ENCODE data around the gene FN3K.
"Not testable (repeated sequence)": the region's sequence is repeated elsewhere in the genome, so short reads cannot be mapped to it uniquely, and the experiment has no call there.

Gene FN3K

DNA sequence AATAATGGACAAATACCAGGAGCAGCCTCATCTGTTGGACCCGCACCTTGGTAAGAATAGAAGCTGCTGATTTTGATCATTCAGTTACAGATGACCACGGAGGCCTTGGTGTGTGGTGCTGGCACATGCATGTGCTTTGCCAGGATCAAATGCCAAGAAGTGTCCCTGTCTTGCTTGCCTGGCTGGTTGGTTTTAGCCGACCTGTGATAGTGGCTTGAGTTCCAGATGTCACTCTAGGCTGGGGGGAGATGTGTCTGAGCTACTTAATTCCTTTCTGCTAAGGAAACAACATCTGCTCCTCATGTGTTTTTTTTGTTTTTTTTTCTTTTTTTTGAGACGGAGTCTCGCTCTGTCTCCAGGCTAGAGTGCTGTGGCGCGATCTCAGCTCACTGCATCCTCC lies 20.8 kb downstream of the FN3K start:
- DNase-seq (ENCODE audit: low read depth), result no peak
- no peak overlapping the region for H3K4me3 ChIP-seq (ENCODE audit: low read depth, low read length)

DNA sequence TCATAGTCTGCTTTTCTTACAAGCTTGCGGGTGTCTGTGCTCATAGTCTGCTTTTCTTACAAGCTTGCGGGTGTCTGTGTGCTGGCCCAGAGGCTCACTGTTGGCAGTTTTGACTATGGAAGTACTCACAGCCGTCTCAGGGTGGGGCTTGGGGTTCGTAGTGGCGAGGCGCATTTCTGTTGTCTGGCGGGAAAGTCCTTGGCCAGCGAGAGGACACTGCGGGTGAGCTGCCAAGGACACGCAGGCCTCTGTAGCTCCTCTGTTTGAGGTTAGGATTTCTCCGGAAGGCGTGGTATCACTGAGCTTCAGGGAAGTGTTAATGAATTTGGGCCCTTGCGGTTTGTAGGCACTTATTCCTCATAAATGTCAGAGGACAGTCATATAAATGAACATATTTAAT lies 30.0 kb downstream of the FN3K start:
- no peak overlapping the region for H3K4me3 ChIP-seq (ENCODE audit: low read depth, low read length)
- no peak for DNase-seq (ENCODE audit: low read depth)

DNA sequence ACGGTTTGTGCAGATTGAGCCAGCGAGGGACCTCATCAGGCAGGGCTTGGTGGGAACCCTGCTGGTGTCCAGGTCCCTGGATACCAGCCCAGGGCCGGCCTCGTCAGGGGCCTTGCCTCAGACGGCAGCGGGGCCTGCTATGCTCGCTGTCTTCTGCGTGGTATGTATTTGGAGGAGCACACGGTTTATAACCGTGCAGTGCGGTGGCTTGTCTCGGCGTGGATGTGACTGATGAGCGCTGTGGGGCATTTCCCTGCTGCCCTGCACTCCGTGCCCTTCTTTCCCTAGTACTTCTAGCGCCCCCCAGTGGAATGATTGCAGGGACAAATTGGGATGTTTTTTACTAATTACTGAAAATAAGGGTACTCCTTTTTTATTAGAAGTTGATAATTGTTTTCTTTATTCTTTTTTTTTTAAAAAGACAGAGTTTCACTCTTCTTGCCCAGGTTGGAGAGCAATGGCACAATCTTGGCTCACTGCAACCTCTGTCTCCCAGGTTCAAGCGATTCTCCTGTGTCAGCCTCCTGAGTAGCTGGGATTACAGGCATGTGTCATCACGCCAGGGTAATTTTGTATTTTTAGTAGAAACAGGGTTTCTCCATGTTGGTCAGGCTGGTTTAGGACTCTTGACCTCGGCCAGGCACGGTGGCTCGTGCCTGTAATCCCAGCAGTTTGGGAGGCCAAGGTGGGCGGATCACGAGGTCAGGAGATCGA lies 31.8 kb downstream of the FN3K start:
- no peak overlapping the region for H3K4me3 ChIP-seq (ENCODE audit: low read depth, low read length)
- no peak for DNase-seq (ENCODE audit: low read depth)

- no peak overlapping the region for H3K4me3 ChIP-seq (ENCODE audit: low read depth, low read length)
- DNase-seq (ENCODE audit: low read depth), result no peak
Observed at GRCh38 chr17:82769041-82769440, 33.6 kb downstream of the FN3K start.

DNA sequence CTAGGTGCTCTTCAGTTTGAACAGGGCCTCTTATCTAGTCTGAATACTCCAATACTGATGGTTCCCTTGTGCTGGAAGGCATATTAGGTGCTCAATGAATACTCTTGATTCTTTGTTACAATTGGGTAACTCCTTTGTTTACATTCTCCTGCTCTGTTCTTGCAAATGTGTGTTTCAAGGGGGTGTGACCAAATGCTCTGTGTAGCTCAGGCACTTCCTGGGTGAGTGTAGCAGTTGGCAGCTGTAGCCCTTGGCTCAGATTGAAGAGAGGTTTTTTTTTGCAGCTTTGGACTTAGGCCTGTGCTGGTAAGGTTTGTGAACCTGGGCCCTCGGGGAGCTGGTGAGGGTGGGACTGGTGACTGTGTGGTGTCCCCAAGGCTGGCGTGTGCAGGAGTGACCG lies 36.6 kb downstream of the FN3K start:
- H3K4me3 ChIP-seq (ENCODE audit: low read depth, low read length), result no peak overlapping the region
- no peak for DNase-seq (ENCODE audit: low read depth)

DNA sequence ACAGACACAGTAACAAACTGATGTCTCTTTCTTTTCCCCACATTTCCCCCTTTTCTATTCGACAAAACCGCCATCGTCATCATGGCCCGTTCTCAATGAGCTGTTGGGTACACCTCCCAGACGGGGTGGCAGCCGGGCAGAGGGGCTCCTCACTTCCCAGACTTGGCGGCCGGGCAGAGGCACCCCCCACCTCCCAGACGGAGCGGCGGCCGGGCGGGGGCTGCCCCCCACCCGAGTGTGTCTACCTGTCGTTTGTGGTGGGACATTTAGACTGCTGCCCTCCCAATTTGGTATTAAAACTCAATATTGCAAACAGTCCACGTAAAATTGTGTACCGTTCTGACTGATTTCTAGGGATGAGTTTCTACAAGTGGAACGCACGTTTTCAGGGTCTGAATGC lies 39.0 kb downstream of the FN3K start:
- not testable (repeated sequence) for DNase-seq (ENCODE audit: low read depth); H3K4me3 ChIP-seq (ENCODE audit: low read depth, low read length)

DNA sequence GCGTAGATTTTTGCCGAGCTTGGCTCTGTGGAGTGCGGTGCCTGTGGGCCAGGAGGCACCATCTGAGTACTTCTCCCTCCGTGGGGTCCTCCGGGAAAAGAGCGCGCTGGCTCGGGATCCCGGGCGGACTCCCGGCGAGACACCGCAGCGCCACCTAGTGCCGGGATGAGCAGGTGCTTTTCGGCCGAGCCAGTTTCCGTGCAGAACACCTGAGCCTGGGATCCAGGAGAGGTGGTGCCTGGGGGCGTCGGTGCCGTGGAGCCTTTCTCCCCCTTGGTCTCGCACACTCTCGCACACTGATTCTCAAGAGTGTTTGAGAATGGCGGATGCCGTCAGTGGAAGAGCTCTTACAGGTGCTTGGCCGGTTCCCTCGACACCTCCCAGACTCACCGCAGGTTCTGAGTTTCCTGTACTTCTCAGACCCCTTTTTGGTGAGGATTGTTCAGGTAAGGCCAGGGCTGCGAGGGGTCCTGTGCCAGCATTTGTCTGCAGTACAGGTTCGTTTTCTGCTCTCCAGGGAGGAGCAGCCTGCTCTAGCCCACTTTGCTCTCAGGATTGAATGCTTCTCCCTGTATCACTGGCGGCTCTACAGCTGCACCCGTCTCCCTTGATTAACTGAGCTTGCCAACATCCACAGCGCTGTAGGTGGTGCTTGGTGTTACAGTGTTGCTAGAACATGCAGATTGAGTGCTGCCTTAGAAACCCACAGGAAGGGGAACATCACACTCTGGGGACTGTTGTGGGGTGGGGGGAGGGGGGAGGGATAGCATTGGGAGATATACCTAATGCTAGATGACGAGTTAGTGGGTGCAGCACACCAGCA lies 39.8 kb downstream of the FN3K start:
- no peak overlapping the region for H3K4me3 ChIP-seq (ENCODE audit: low read depth, low read length)

GRCh38 chr17:82776454-82776853 lies 41.0 kb downstream of the FN3K start:
- no peak overlapping the region for H3K4me3 ChIP-seq (ENCODE audit: low read depth, low read length)
- DNase-seq (ENCODE audit: low read depth), result no peak

More for the DNA sequence above, 39.8 kb downstream of the FN3K start:
- no peak for DNase-seq (ENCODE audit: low read depth)

DNA sequence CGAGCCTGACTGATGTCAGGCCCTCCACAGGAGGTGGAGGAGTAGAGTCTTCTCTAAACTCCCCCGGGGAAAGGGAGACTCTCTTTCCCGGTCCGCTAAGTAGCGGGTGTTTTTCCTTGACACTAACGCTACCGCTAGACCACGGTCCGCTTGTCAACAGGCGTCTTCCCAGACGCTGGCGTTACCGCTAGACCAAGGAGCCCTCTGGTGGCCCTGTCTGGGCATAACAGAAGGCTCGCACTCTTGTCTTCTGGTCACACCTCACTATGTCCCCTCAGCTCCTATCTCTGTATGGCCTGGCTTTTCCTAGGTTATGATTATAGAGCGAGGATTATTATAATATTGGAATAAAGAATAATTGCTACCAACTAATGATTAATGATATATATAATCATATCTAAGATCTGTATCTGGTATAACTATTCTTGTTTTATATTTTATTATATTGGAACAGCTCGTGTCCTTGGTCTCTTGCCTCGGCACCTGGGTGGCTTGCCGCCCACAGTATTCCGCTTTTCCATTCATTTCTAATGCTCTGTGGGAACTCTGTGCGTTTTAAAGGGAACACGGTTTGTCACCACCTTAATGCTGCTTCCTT lies 42.5 kb downstream of the FN3K start:
- not testable (repeated sequence) for DNase-seq (ENCODE audit: low read depth); H3K4me3 ChIP-seq (ENCODE audit: low read depth, low read length)

DNA sequence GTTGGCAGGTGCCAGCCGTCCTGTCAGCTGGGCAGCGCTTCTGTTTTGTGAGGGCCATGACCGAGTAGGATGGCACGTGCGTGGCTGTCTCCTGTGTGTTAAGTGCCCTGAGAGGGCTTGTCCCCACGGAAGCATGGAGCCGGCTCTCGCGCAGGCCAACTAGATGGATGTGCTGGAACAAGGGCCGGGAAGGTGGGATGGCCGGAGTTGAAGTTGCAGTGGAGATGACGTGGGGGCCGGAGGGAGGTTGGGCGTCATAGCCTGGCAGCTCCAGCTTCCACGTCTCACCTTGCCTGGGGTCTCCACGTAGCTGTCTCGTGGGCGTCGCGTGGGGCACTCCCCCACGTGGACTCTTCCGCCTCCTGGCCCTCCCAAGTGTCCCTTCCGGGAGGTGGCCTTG lies 44.1 kb downstream of the FN3K start:
- no peak for DNase-seq (ENCODE audit: low read depth)
- no peak overlapping the region for H3K4me3 ChIP-seq (ENCODE audit: low read depth, low read length)

DNA sequence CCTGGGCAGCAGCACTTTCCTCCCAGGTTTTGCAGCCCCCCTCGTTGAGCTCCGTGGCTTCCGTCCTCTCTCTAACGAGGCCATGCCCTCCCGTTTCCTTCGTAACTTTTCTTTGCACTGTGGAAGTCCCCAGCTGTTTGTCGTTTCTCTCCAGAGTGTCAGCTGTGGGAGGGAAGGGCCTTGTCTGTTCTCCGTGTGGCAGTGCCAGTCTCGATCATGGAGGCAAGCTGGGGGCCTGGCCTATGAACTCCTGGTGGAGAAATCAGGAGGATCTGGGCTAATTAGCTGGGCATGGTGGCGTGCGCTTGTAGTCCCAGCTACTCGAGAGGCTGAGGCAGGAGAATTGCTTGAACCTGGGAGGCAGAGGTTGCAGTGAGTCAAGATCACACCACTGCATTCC lies 44.8 kb downstream of the FN3K start:
- H3K4me3 ChIP-seq (ENCODE audit: low read depth, low read length), result no peak overlapping the region
- no peak for DNase-seq (ENCODE audit: low read depth)

DNA sequence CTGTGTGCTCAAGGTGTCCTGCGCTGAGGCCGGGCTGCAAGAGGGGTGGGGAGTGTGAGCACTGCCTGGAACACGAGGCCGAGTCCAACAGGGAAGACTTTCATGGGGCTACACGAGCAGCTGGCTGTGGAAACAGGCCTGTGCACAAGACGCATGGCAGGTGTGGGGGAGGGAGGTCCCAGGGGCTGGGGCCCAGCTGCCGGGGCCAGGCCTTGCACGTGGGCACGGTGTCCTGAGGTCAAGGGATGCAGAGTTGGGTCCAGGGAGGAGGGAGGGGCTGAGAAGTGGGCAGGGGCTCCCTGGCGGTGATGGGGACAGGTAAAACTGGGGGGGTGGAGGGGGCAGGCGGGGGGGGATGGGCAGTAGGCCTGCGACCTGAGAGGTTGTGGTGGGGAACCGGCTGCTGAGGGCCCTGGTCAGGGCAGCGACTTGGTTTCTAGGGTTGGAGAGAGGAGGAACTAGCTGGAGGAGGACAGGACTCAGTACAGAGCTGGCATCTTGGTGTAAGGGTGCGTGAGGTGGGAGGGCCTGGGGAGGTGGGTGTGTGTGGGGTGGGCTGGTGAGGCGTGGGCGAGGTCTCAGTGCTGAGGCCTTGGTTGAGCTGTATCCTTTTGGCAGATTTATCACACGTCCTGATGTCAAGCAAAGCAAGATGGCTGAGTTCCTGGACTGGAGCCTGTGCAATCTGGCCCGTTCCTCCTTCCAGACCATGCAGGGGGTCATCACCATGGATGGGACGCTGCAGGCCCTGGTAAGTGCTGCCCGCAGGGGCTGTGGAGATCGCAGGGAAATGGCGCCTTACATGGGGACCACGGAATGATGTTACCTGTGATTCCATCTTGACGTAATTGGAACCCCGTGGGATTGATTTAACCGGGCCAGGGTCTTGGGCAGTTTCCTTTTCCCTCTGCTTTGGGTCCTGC lies 45.8 kb downstream of the FN3K start:
- no peak for DNase-seq (ENCODE audit: low read depth)
- no peak overlapping the region for H3K4me3 ChIP-seq (ENCODE audit: low read depth, low read length)

- no peak for DNase-seq (ENCODE audit: low read depth)
- H3K4me3 ChIP-seq (ENCODE audit: low read depth, low read length), result no peak overlapping the region
Observed at GRCh38 chr17:82781894-82782274, 46.5 kb downstream of the FN3K start.

- no peak overlapping the region for H3K4me3 ChIP-seq (ENCODE audit: low read depth, low read length)
- DNase-seq (ENCODE audit: low read depth), result no peak
Observed at GRCh38 chr17:82782657-82783207, 47.3 kb downstream of the FN3K start.

- H3K4me3 ChIP-seq (ENCODE audit: low read depth, low read length), result no peak overlapping the region
- no peak for DNase-seq (ENCODE audit: low read depth)
Observed at GRCh38 chr17:82783498-82783897, 48.1 kb downstream of the FN3K start.

DNA sequence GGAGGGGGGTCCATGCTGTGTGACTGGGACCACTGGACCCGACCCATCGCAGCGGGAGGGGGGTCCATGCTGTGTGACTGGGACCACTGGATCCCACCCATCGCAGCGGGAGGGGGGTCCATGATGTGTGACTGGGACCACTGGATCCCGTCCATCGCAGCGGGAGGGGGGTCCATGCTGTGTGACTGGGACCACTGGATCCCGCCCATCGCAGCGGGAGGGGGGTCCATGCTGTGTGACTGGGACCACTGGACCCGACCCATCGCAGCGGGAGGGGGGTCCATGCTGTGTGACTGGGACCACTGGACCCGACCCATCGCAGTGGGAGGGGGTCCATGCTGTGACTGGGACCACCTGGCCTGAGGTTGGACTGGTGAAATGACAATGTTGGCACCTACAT lies 50.2 kb downstream of the FN3K start:
- H3K4me3 ChIP-seq (ENCODE audit: low read depth, low read length), result not testable (repeated sequence)

DNA sequence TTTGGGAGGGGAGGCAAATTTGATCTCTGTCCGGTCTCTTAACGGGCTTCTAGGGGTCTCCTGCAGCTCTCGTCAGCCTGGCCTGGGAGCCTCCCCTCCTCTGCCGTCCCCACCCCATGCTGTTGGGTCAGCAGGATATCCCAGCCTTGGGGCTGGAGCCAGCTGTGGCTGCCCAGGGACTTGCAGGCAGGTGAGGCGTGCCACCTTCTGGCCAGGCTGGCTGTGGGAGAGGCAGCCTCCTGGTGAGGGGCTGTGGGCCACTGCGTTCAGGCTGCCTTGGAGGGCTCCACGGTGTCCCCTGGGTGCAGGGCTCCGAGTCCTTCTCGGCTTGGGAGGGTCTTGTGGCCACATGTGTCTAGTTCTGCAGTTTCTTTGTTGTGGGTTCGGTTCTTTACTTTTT lies 51.0 kb downstream of the FN3K start:
- no peak for DNase-seq (ENCODE audit: low read depth)
- no peak overlapping the region for H3K4me3 ChIP-seq (ENCODE audit: low read depth, low read length)

More for the DNA sequence above, 50.2 kb downstream of the FN3K start:
- DNase-seq (ENCODE audit: low read depth), result not testable (repeated sequence)

DNA sequence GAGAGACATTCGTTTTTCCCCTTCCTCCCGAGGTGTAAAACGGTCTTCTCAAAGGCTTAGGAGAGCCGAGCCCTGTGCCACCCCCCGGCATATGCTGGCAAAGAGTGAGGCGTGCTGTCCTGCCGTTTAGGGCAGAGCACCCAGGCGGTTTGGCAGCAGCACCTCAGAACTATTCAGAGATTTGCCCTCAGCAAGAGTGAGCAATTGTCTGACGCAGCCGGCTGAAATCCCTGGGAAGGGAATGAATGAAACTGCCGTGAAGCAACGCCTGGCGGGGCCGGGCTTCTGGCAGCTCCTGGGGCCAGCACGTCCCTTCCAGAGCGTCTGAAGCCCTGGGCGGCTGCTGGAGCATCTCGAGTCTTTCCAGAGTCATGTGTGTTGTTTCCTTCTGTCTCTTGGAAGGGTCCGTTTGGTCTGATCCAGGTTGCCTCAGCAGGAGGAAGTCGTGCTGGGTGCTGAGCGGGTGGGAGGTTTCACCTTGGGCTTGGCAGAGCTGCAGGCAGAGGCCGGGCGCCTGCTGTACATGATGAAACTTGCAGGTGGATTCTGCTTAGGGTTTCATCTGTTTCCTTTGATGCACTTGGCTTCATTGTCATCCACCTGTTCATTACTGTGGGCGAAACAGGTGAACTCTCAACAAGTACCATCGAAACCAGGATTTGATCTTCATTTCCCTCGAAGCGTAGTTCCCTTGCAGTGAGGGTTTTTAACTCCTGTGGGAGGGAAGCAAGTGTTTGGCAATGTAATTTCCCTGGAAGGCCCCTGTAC lies 51.9 kb downstream of the FN3K start:
- no peak overlapping the region for H3K4me3 ChIP-seq (ENCODE audit: low read depth, low read length)
- DNase-seq (ENCODE audit: low read depth), result peak; percentile 33
